Activated CD8-positive, alpha-beta T cell treated with anti-CD3 and anti-CD28 coated beads, Interleukin-2, amount 10 ng/mL, durations not matched to agents 7 days and 5 days (primary cell): ENCODE measurements around the gene ERC2. TPM values are rescaled to one million over a fixed set of nuclear protein-coding genes. Genes with fewer than 3 reads are reported as not detected.

Experiments used
- ATAC-seq: fragments of 150-1000 bp; cut with Tn5 transposase; one replicate; pipeline ENCODE4 v1.10.0; 2021; ENCODE audit warnings: moderate library complexity
- CTCF ChIA-PET: fragments of 350-600 bp; sonication (Branson Sonifier 250); formaldehyde crosslinking; loops from one replicate; lab custom pipeline; 2021; ENCODE audit warnings: antibody characterized with exemption; lab: Charles Lee
- POLR2A ChIA-PET: fragments of 350-600 bp; sonication (Branson Sonifier 250); formaldehyde crosslinking; loops from one replicate; lab custom pipeline; 2021; ENCODE audit warnings: antibody characterized with exemption; lab: Charles Lee
- DNase-seq: peaks from one replicate; pipeline ENCODE4 v3.0.0-alpha.2; 2020
- H3K27ac Mint-ChIP-seq: one replicate; pipeline ENCODE4 v1.8.0; 2021; ENCODE audit warnings: mild to moderate bottlenecking, mixed read lengths
- H3K27me3 Mint-ChIP-seq: one replicate; pipeline ENCODE4 v1.8.0; 2021; ENCODE audit warnings: low read depth, mixed read lengths
- H3K36me3 Mint-ChIP-seq: one replicate; pipeline ENCODE4 v1.8.0; 2021; ENCODE audit warnings: low read depth, mixed read lengths
- H3K4me1 Mint-ChIP-seq: one replicate; pipeline ENCODE4 v1.8.0; 2021; ENCODE audit warnings: low read depth, mixed read lengths
- H3K4me3 Mint-ChIP-seq: one replicate; pipeline ENCODE4 v1.8.0; 2021; ENCODE audit warnings: mild to moderate bottlenecking, mixed read lengths
- H3K9me3 Mint-ChIP-seq: one replicate; pipeline ENCODE4 v1.8.0; 2022; ENCODE audit warnings: mixed read lengths; ENCODE audit not compliant: insufficient read depth
- total RNA-seq, 2 experiments: library from RNA; stranded (reverse); gene quantifications; one replicate each; pipeline ENCODE4 v1.2.3, GENCODE V29; 2021

The ERC2 gene
- total RNA-seq, 2 experiments from 2014 or later, result not detected

GRCh38 chr3:55766753-55767152 is 701.5 kb downstream of the ERC2 start:
- no peak for ATAC-seq
- ChIA-PET CTCF (no interaction called here), POLR2A (no interaction called here)
- H3K27me3 Mint-ChIP-seq, result no peaks in the 10 kb centered on the region
- no peak for DNase-seq
- no peaks in the 10 kb centered on the region for H3K4me1 Mint-ChIP-seq
- H3K4me3 Mint-ChIP-seq, result no peak overlapping the region
- no peaks in the 10 kb centered on the region for H3K36me3 Mint-ChIP-seq
- no peak overlapping the region for H3K27ac Mint-ChIP-seq
- H3K9me3 Mint-ChIP-seq, result no peaks in the 10 kb centered on the region

DNA sequence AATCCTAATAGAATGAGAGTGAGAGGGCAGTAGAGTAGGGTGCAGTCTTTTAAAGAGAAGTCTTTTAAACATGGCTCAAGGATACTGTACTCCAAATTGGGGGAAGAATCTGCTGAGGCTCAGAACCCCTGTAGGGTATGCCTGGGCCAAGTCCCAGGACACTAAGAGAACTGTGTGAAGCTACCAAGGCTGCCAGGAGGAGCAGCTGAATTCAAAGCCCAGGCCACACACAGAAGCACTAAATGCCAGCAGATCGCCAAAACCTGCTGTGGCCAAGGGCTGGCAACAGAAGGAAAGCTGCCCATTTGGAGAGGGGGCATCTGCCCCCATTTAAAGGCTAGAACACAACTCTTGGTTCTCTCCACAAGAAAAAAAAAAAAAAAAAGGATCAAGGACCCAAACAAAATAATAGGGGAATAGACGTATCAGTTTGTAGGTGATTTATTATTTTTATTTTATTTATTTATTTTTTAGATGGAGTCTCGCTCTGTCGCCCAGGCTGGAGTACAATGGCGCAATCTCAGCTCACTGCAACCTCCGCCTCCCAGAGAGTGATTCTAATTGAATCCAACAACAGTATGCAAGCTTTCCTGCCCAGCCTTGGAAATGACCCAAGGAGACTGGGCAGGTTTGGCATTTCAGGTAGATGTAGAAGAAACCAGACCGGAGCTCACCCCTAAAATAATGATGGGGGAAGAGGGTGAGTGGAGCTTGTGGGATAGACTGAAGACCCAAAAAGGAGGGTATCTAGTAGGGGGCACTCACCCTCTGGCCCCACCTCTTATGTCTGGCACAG is 702.2 kb downstream of the ERC2 start:
- DNase-seq, result no peak
- H3K4me1 Mint-ChIP-seq, result no peaks in the 10 kb centered on the region
- H3K4me3 Mint-ChIP-seq, result no peak overlapping the region
- ChIA-PET CTCF (no interaction called here), POLR2A (no interaction called here)
- no peak for ATAC-seq
- no peaks in the 10 kb centered on the region for H3K36me3 Mint-ChIP-seq
- no peaks in the 10 kb centered on the region for H3K27me3 Mint-ChIP-seq
- no peak overlapping the region for H3K27ac Mint-ChIP-seq
- no peaks in the 10 kb centered on the region for H3K9me3 Mint-ChIP-seq

DNA sequence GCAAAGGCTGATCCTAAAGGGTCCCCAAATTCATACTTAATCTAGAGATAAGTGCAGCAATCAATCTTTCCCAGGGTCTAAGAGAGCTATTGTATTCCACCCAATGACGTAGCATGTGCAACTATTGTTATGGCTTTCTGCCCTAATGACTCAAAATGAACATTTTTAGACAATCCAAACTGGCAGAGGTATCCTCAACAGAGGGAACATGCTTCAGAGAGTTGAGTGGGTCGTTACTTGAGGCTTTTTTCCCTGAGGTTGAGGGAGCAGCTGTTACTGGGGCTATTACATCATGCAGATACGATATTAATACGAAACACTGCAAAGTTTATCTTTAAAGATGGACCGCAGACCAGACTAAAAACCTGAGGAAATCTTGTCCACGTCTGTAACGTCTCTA is 702.9 kb downstream of the ERC2 start:
- H3K27ac Mint-ChIP-seq, result no peak overlapping the region
- CTCF ChIA-PET, result no interaction called here
- H3K4me1 Mint-ChIP-seq, result no peaks in the 10 kb centered on the region
- H3K9me3 Mint-ChIP-seq, result no peaks in the 10 kb centered on the region
- DNase-seq (no peak), ATAC-seq (no peak)
- POLR2A ChIA-PET, result no interaction called here
- H3K4me3 Mint-ChIP-seq, result no peak overlapping the region
- H3K36me3 Mint-ChIP-seq, result no peaks in the 10 kb centered on the region
- H3K27me3 Mint-ChIP-seq, result no peaks in the 10 kb centered on the region

DNA sequence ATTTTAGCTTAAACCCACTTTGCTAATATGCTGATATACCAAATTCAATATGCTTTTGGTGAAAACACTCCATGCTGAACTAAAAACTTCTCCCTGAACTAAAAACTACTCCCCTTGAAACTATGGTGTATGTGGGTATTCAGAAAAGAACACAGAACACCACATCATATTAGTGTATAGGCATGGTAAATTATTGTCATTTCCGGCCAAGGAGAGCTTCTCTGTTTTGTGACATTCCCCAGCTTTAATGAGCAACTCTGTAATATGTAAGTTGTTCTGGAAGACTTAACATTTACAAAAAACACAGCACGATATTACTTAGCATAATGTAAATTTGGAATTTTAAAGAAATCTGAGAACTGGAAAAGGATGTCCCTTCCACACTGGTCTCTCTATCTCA is 711.3 kb downstream of the ERC2 start:
- CTCF ChIA-PET, result no interaction called here
- POLR2A ChIA-PET, result no interaction called here

DNA sequence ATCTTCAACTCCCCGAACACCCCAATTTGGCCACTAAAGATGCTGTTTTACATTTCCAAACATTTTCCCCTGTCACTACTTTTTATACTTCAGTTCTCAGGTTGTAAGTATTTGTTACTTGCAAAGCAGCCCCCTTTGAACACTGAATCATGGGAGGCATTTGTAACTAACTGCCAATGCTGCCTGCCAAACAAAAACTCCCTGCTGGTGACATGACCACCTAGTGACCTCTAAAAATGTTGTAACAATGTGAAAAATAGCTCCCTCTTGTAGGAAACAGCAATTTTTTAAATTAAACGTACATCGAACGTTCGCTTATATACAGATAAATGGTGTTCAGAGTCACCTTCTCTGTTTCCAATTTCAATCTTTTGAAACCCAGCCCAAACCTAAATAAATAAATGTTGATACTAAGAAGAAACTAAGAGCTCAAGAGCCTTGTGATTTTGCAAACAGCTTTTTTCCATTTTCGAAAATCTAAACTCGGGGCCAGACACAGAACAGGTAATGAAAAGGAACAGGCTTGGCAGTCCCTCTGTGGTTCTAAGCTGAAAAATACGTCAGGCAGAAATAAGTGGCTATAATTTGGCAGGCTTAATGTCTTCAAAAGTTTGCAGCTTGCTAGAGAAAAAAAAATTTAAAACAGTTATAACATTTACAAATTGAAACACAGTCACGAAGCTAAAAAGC is 712.6 kb downstream of the ERC2 start:
- CTCF ChIA-PET, result no interaction called here
- Mint-ChIP-seq H3K4me1 (no peaks in the 10 kb centered on the region), H3K4me3 (no peak overlapping the region), H3K36me3 (no peaks in the 10 kb centered on the region), H3K9me3 (no peaks in the 10 kb centered on the region), H3K27me3 (no peaks in the 10 kb centered on the region), H3K27ac (no peak overlapping the region)
- no peak for ATAC-seq
- no peak for DNase-seq
- POLR2A ChIA-PET, result no interaction called here

More for the DNA sequence above, 711.3 kb downstream of the ERC2 start:
- H3K36me3 Mint-ChIP-seq, result no peaks in the 10 kb centered on the region
- H3K4me3 Mint-ChIP-seq, result no peak overlapping the region
- H3K4me1 Mint-ChIP-seq, result no peaks in the 10 kb centered on the region
- DNase-seq, result no peak
- no peaks in the 10 kb centered on the region for H3K9me3 Mint-ChIP-seq
- no peak for ATAC-seq
- H3K27me3 Mint-ChIP-seq, result no peaks in the 10 kb centered on the region
- no peak overlapping the region for H3K27ac Mint-ChIP-seq

DNA sequence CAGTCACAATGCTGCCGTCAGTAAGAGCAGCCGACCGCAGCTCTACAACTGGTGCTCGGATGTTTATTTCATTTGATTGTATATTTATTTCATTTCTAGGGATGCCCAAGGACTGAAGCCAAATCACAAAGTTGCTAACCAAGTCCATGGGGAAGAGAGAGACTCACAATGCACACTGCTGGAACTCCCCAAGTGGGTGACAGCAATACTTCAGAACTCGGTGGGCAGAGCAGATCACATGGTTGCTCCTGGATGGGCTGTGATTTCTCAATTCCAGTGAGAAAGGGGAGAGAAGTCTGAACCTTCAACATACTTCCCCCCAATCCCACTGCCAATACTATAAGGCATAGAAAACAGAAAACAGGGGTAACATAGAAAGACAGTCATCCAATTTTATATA is 715.4 kb downstream of the ERC2 start:
- H3K36me3 Mint-ChIP-seq, result no peaks in the 10 kb centered on the region
- no peaks in the 10 kb centered on the region for H3K27me3 Mint-ChIP-seq
- POLR2A ChIA-PET, result no interaction called here
- DNase-seq (no peak), ATAC-seq (no peak)
- no peak overlapping the region for H3K27ac Mint-ChIP-seq
- no peaks in the 10 kb centered on the region for H3K9me3 Mint-ChIP-seq
- no peaks in the 10 kb centered on the region for H3K4me1 Mint-ChIP-seq
- no peak overlapping the region for H3K4me3 Mint-ChIP-seq
- CTCF ChIA-PET, result no interaction called here

DNA sequence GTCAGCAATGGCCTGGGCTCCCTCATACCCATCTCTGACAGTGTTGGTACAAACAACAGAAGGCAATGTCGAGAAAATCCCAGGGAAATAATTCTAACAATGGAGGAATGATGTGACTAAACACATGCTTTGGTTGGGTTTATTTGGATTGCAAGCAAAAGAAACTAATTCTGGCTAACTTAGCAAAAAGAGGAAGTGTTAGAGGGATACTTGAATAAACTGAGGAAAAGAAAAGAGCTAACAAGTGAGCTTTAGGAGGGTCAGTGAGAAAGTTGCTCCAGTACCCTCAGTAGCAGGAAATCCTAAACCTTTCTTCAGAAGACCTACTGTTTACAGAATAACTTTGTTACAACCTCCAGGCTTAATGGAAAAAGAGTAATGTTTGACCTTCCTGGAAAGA is 716.5 kb downstream of the ERC2 start:
- Mint-ChIP-seq H3K4me1 (no peaks in the 10 kb centered on the region), H3K4me3 (no peak overlapping the region), H3K36me3 (no peaks in the 10 kb centered on the region), H3K27me3 (no peaks in the 10 kb centered on the region), H3K27ac (no peak overlapping the region), H3K9me3 (no peaks in the 10 kb centered on the region)
- ATAC-seq (no peak), DNase-seq (no peak)
- ChIA-PET CTCF (no interaction called here), POLR2A (no interaction called here)

GRCh38 chr3:55750525-55750924 is 717.7 kb downstream of the ERC2 start:
- H3K36me3 Mint-ChIP-seq, result no peaks in the 10 kb centered on the region
- H3K9me3 Mint-ChIP-seq, result no peaks in the 10 kb centered on the region
- DNase-seq (no peak), ATAC-seq (no peak)
- H3K4me1 Mint-ChIP-seq, result no peaks in the 10 kb centered on the region
- H3K4me3 Mint-ChIP-seq, result no peak overlapping the region
- no peaks in the 10 kb centered on the region for H3K27me3 Mint-ChIP-seq
- no peak overlapping the region for H3K27ac Mint-ChIP-seq
- CTCF ChIA-PET, result no interaction called here
- POLR2A ChIA-PET, result no interaction called here

GRCh38 chr3:55749036-55749435 is 719.2 kb downstream of the ERC2 start:
- CTCF ChIA-PET, result interaction anchor here (0.6 to 1.5 kb wide), 2 partner anchors 11 to 14 kb away, joined by 3 read pairs; no protein-coding TSS in a partner anchor

DNA sequence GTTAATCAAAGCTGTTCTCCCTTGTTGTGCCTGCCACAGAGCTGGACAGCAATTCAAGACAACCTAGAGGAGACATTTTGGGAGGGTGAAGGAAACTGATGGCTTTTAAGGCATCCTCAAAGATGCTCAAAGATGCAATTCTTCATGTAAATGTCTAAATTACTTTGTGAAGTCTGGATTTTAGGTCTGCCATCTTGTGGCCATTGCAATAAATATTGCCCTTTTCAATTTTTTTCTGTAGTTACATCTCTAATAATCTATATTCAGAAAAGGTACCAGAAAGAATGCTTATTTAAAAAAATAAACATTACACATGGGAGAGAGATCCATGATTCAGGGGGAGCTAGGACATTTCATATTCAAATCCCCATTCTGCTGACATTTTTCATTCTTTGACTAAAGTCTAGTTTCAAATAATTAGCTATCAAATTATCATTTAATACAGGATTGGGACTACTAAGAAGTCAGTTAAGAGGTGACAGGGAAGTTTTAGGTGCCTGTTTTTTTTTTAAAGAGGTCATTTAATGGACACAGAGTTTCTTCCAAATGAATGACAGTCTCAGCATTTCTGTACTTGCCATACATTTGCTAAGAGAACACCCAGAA is 721.4 kb downstream of the ERC2 start:
- no peaks in the 10 kb centered on the region for H3K9me3 Mint-ChIP-seq
- POLR2A ChIA-PET, result no interaction called here
- H3K27ac Mint-ChIP-seq, result no peak overlapping the region
- no peak overlapping the region for H3K4me3 Mint-ChIP-seq
- no peak for ATAC-seq
- H3K27me3 Mint-ChIP-seq, result no peaks in the 10 kb centered on the region
- no peak for DNase-seq
- no peaks in the 10 kb centered on the region for H3K4me1 Mint-ChIP-seq
- CTCF ChIA-PET, result interaction anchor here (0.9 to 1.2 kb wide), 2 partner anchors 9 to 259 kb away, joined by 5 read pairs; no protein-coding TSS in a partner anchor
- H3K36me3 Mint-ChIP-seq, result no peaks in the 10 kb centered on the region

More at GRCh38 chr3:55749036-55749435, 719.2 kb downstream of the ERC2 start:
- ATAC-seq (no peak), DNase-seq (no peak)
- POLR2A ChIA-PET, result no interaction called here
- no peaks in the 10 kb centered on the region for H3K9me3 Mint-ChIP-seq
- H3K4me1 Mint-ChIP-seq, result no peaks in the 10 kb centered on the region
- H3K27ac Mint-ChIP-seq, result no peak overlapping the region
- no peak overlapping the region for H3K4me3 Mint-ChIP-seq
- no peaks in the 10 kb centered on the region for H3K27me3 Mint-ChIP-seq
- H3K36me3 Mint-ChIP-seq, result no peaks in the 10 kb centered on the region

- Mint-ChIP-seq H3K36me3 (no peaks in the 10 kb centered on the region), H3K27ac (no peak overlapping the region), H3K27me3 (no peaks in the 10 kb centered on the region), H3K9me3 (peaks cover 3% of the 10 kb centered on the region), H3K4me3 (no peak overlapping the region), H3K4me1 (no peaks in the 10 kb centered on the region)
- ChIA-PET CTCF (no interaction called here), POLR2A (no interaction called here)
- ATAC-seq (no peak), DNase-seq (no peak)
Measured at GRCh38 chr3:55742832-55743136, 725.5 kb downstream of the ERC2 start.
